LNCaP clone FGC (cell line): Measurements from ENCODE around the gene NFS1.

Experiments used
- DNase-seq: peaks from one replicate; pipeline ENCODE4 v3.0.0-alpha.2; 2011; ENCODE audit warnings: low read depth
- H3K4me3 ChIP-seq: 2 replicates; pipeline ENCODE4 v1.5.1; 2011; ENCODE audit warnings: mild to moderate bottlenecking, low read depth, low read length, control low read depth
- TF ChIP-seq, protein P1 (sequence below): IDR thresholded peaks from 2 replicates; pipeline ENCODE4 v1.5.1; 2012; ENCODE audit warnings: mild to moderate bottlenecking; ENCODE audit not compliant: control insufficient read depth, insufficient read depth; ENCODE audit errors: extremely low read depth

Gene NFS1

DNA sequence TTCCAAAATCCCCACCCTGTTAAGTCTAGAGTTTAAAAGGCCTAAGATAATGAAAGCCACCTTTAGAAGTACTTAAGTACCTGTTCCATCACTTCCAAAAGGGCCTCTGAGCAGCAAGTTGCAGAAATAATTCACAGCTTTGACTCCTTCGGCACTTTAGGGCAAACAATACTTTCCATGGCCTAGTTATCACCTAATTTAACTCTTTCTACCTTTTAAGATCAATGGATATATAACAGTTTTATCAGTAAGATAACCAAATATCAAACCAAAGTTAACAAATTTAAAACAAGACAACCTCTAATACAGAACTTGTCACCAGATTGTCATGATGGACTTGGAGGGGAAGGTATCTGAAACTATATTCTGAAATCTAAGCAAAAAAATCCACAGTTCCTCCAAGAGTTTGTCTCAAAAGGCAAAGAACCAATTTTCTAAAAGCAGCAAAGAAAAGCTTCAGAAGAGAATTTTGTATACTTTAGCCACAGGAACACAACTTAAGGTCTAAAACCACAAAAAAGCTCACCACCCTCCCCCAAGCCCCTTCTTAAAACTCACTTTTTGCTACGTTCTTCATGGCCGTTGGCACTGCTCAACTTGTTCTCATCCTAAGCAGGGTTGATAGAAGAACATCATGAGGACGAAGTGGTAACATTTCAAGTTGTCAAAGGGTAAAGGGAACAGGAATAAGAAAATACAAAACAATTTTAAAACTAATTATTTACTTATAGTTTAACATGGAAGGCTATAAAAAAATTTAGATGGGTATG is 39.4 kb upstream of the NFS1 start:
- no peak for DNase-seq
- H3K4me3 ChIP-seq: no peak overlapping the region
- TF ChIP-seq, protein P1, sequence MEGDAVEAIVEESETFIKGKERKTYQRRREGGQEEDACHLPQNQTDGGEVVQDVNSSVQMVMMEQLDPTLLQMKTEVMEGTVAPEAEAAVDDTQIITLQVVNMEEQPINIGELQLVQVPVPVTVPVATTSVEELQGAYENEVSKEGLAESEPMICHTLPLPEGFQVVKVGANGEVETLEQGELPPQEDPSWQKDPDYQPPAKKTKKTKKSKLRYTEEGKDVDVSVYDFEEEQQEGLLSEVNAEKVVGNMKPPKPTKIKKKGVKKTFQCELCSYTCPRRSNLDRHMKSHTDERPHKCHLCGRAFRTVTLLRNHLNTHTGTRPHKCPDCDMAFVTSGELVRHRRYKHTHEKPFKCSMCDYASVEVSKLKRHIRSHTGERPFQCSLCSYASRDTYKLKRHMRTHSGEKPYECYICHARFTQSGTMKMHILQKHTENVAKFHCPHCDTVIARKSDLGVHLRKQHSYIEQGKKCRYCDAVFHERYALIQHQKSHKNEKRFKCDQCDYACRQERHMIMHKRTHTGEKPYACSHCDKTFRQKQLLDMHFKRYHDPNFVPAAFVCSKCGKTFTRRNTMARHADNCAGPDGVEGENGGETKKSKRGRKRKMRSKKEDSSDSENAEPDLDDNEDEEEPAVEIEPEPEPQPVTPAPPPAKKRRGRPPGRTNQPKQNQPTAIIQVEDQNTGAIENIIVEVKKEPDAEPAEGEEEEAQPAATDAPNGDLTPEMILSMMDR: no peak

DNA sequence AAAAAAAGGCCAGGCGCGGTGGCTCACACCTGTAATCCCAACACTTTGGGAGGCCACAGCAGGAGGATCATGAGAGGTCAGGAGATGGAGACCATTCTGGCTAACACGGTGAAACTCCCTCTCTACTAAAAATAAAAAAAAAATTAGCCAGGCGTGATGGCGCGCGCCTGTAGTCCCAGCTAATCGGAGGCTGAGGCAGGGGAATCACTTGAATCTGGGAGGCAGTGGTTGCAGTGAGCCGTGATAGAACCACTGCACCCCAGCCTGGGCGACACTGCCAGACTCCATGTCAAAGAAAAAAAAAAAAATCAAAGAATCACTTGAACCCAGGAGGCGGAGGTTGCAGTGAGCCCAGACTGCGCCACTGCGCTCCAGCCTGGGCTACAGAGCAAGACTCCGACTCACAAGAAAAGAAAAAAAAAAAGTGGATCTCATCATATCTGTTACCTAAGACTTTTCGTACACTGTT is 38.7 kb upstream of the NFS1 start:
- H3K4me3 ChIP-seq: no peak overlapping the region
- no peak for DNase-seq
- TF ChIP-seq, protein P1: no peak

- DNase-seq: no peak
- TF ChIP-seq, protein P1: no peak
- H3K4me3 ChIP-seq: no peak overlapping the region
These were observed 36.8 kb upstream of the NFS1 start for GRCh38 chr20:35735826-35736470.

DNA sequence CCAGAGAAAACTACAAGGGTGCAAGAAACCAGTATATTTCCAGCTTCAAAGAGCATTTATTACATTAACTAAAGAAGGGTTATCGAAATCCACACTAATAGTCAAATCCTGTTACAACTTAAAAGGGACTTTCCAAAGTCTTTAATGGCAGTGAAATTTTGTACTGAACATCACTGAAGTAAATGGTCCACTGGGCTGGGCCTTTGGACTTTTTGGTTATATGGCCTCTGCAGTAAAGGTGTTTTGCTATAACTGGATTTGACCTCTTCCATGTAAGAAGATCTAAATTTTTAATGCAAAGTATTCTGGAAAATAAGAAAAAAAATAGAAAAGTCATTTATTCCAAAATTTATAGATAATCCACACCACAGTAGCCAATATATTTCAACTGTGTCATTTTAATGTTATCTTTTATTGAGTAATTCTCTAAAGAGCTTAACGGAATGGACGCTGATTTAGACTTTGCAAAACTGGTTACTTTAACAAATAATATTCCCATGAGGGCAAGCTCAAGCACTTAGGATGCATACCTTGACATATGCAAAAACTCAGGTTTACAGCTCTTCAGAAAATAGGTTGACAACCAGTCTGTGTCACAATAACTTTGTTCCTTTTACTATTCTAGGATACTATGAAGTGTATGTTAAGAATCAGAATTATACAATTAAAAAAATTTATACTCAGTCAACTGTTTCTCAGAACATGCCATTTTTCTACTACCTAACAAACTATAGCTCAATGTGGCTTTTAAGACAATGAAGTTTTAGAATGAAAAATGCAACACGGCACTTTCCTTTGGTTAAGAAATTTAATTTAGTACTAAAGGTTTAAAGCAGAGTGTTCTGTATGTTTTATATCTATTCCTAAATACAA is 35.9 kb upstream of the NFS1 start:
- DNase-seq: no peak
- TF ChIP-seq, protein P1: no peak
- H3K4me3 ChIP-seq: no peak overlapping the region

GRCh38 chr20:35734374-35734773 is 35.2 kb upstream of the NFS1 start:
- no peak overlapping the region for H3K4me3 ChIP-seq
- TF ChIP-seq, protein P1: no peak
- DNase-seq: no peak

- no peak for DNase-seq
- H3K4me3 ChIP-seq: no peak overlapping the region
- TF ChIP-seq, protein P1: no peak
These were observed 33.5 kb upstream of the NFS1 start for GRCh38 chr20:35732644-35732982.
